DND-41 (cell line): Measurements from ENCODE around the gene FNDC4.

Experiments used
- ATAC-seq: fragments of 200-7000 bp; cut with Tn5 transposase; 3 replicates; pipeline ENCODE4 v1.9.1; 2021; ENCODE audit warnings: low read depth; ENCODE audit not compliant: insufficient read depth
- DNase-seq: peaks from one replicate; pipeline ENCODE4 v3.0.0-alpha.2; 2020
- H2AFZ ChIP-seq: 2 replicates; pipeline ENCODE4 v1.6.0; 2012; ENCODE audit warnings: low read depth, low read length
- H3K27ac ChIP-seq: 2 replicates; pipeline ENCODE4 v1.5.1; 2012; ENCODE audit warnings: low read length, inconsistent platforms
- H3K27me3 ChIP-seq: fragments of 200-600 bp; sonication (generic); 2 replicates; pipeline ENCODE4 v1.6.0; 2012; ENCODE audit warnings: low read length, mild to moderate bottlenecking, inconsistent platforms; ENCODE audit not compliant: insufficient read depth, poor library complexity
- H3K36me3 ChIP-seq: 2 replicates; pipeline ENCODE4 v1.5.1; 2012; ENCODE audit warnings: low read length, inconsistent platforms; ENCODE audit not compliant: insufficient read depth
- H3K4me1 ChIP-seq: 2 replicates; pipeline ENCODE4 v1.5.1; 2012; ENCODE audit warnings: mild to moderate bottlenecking, low read length; ENCODE audit not compliant: insufficient read depth
- H3K4me2 ChIP-seq: 2 replicates; pipeline ENCODE4 v1.6.0; 2012; ENCODE audit warnings: mild to moderate bottlenecking, moderate library complexity, low read length, inconsistent platforms; ENCODE audit not compliant: insufficient read depth
- H3K4me3 ChIP-seq, 2 experiments: fragments of 200-600 bp in 1 of 2; shearing (Covaris generic) in 1 of 2; 2 replicates each; pipeline ENCODE4 v1.5.1; 2012 to 2016; ENCODE audit warnings: inconsistent platforms in 2 of 2, low read length in 2 of 2, mild to moderate bottlenecking in 2 of 2, low read depth in 1 of 2, moderate library complexity in 1 of 2
- H3K79me2 ChIP-seq: 2 replicates; pipeline ENCODE4 v1.6.0; 2012; ENCODE audit warnings: low read length, inconsistent platforms; ENCODE audit not compliant: insufficient read depth
- H3K9ac ChIP-seq: 2 replicates; pipeline ENCODE4 v1.6.0; 2012; ENCODE audit warnings: low read depth, mild to moderate bottlenecking, inconsistent platforms, low read length, moderate library complexity
- H3K9me3 ChIP-seq: 2 replicates; pipeline ENCODE4 v1.5.1; 2012; ENCODE audit warnings: low read length, moderate library complexity, mild to moderate bottlenecking, inconsistent platforms; ENCODE audit not compliant: insufficient read depth, severe bottlenecking
- H4K20me1 ChIP-seq: 2 replicates; pipeline ENCODE4 v1.6.0; 2012; ENCODE audit warnings: low read length; ENCODE audit not compliant: insufficient read depth
- CTCF ChIP-seq: IDR thresholded peaks from 2 replicates; pipeline ENCODE4 v1.5.1; 2012; ENCODE audit warnings: borderline replicate concordance, low read length, moderate library complexity, mild to moderate bottlenecking; ENCODE audit not compliant: poor library complexity, severe bottlenecking; ENCODE audit errors: extremely low read depth
- EZH2 ChIP-seq: IDR thresholded peaks from 3 replicates; pipeline ENCODE4 v1.6.1; 2012; ENCODE audit warnings: borderline replicate concordance, low read depth, mild to moderate bottlenecking, moderate library complexity, low read length, inconsistent platforms; ENCODE audit not compliant: severe bottlenecking

The FNDC4 gene

GRCh38 chr2:27531983-27532382, 37.0 kb upstream of the FNDC4 start:
- Histone ChIP-seq H3K9me3 (no peaks in the 10 kb centered on the region), H3K4me3 (no peak overlapping the region), H3K27me3 (peaks cover 9% of the 10 kb centered on the region), H3K36me3 (no peaks in the 10 kb centered on the region), H3K79me2 (no peaks in the 10 kb centered on the region), H3K4me1 (no peaks in the 10 kb centered on the region), H3K4me2 (no peak overlapping the region), H4K20me1 (no peaks in the 10 kb centered on the region), H3K9ac (no peak overlapping the region), H2AFZ (no peak overlapping the region), H3K27ac (no peak overlapping the region)
- ATAC-seq (no peak), DNase-seq (no peak)
- TF ChIP-seq EZH2, result no peak
- TF ChIP-seq CTCF, result no peak

DNA sequence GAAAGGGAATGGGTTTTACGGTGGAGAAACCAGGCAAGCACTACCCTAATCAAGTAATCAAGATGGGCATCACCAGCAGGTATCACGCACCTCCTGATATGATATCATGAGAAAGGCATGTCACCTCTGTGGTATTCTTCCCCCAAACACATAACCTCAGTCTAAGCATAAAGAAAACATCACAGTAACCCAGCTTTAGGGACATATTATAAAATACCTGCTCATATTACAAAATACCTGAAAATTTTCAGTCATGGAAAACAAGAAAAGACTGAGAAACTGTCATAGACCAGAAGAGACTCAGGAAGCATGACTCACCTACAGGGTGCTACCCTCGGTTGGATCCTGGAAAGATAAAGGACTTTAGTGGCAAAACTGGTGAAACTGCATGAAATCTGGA, 32.2 kb upstream of the FNDC4 start:
- Histone ChIP-seq H3K27ac (no peak overlapping the region), H3K9me3 (no peaks in the 10 kb centered on the region), H3K36me3 (no peaks in the 10 kb centered on the region), H2AFZ (no peak overlapping the region), H3K9ac (no peak overlapping the region), H3K4me3 (no peak overlapping the region), H3K27me3 (peaks cover 3% of the 10 kb centered on the region), H3K4me1 (no peaks in the 10 kb centered on the region), H4K20me1 (no peaks in the 10 kb centered on the region), H3K79me2 (no peaks in the 10 kb centered on the region), H3K4me2 (no peak overlapping the region)
- ATAC-seq (no peak), DNase-seq (no peak)
- TF ChIP-seq EZH2 (no peak), CTCF (no peak)

GRCh38 chr2:27522400-27522945, 27.5 kb upstream of the FNDC4 start:
- ATAC-seq, result no peak
- Histone ChIP-seq H3K9ac (no peak overlapping the region), H3K79me2 (no peaks in the 10 kb centered on the region), H3K27ac (no peak overlapping the region), H3K27me3 (peaks cover 6% of the 10 kb centered on the region), H3K4me3 (no peak overlapping the region), H4K20me1 (no peaks in the 10 kb centered on the region), H3K9me3 (no peaks in the 10 kb centered on the region), H3K36me3 (no peaks in the 10 kb centered on the region), H2AFZ (no peak overlapping the region), H3K4me2 (no peak overlapping the region), H3K4me1 (no peaks in the 10 kb centered on the region)
- DNase-seq, result no peak
- no peak for TF ChIP-seq CTCF

DNA sequence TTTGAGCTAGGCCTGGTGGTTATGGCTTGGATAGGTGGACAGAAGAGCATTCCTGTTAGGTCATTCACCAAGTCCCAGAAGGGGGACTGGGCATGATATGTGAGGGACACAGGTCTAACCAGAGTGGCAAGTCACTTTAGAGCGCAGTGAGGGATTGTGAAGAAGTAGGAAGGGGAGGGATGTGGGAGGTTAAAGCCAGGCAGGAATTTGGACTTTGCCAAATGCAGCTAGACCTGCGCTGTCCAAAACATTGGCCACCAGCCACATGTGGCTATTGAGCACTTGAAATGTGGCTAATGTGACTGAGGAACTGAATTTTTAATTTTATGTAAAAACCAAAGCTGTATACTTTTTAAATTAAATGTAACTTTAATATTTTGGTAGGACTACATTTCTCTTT, 25.3 kb upstream of the FNDC4 start:
- H4K20me1 ChIP-seq, result no peaks in the 10 kb centered on the region
- DNase-seq, result no peak
- H2AFZ ChIP-seq, result no peak overlapping the region
- no peaks in the 10 kb centered on the region for H3K4me1 ChIP-seq
- H3K79me2 ChIP-seq, result no peaks in the 10 kb centered on the region
- TF ChIP-seq EZH2, result no peak
- no peak for TF ChIP-seq CTCF
- H3K4me2 ChIP-seq, result no peak overlapping the region
- no peak for ATAC-seq
- no peak overlapping the region for H3K27ac ChIP-seq
- H3K9me3 ChIP-seq, result no peaks in the 10 kb centered on the region
- H3K36me3 ChIP-seq, result no peaks in the 10 kb centered on the region
- no peak overlapping the region for H3K9ac ChIP-seq
- peaks cover 6% of the 10 kb centered on the region for H3K27me3 ChIP-seq
- H3K4me3 ChIP-seq, result no peak overlapping the region
